NCI-H82 treated with DMSO at 0.1 percent for 48 hours (cell line): Measurements from ENCODE around the gene IFNB1.

Experiments used
- DNase-seq: peaks from one replicate; lab custom pipeline; 2025; ENCODE audit not compliant: unreplicated experiment; lab: John Stamatoyannopoulos, UW

The IFNB1 gene

DNA sequence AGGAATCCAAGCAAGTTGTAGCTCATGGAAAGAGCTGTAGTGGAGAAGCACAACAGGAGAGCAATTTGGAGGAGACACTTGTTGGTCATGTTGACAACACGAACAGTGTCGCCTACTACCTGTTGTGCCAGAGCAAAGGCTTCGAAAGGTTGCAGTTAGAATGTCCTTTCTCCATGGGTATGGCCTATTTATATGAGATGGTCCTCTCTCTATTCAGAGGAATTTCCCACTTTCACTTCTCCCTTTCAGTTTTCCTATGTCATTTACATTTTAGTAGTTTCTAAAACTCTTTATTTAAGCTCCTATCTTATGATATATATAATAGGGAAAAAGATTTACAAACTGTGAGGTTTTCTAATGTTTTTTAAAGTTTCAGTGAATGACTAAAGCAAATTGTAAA lies at the start of gene IFNB1:
TSS of gene IFNB1 (minus strand) at position 162 of the 400 bp plus-strand sequence. CDS start at position 89, 73 bp downstream.
- DNase-seq: no peak

DNA sequence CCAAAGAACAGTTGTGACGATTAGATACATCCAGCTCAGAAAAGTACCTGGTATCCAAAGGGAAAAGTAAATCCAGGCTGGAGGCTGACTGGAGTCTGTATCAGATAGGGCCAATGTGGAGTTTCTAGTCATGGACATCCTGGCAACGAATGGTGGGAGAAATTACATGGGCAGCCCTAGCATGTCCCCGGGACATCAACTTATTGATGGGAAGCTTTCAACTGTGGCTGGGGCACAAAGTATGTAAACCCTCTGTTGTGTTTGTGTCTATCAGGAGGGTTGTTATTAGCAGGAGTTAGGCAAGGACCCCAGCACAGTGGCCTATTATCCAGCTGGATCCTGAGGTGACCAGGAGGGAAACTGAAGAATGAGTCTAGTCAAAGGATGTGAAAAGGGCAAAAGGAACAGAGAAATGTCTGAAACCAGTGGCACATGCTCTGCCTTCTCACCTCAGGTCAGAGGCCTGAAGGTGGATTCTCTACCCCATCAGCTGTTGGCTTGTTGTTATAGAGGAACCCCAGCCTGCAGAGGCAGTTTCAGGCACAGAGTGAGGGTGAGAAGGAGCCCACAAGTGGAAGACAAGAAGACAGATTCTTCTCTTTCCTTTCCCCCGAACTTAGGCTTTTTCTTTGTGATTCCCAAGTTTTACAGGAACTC lies 44.0 kb upstream of the IFNB1 start:
- no peak for DNase-seq

DNA sequence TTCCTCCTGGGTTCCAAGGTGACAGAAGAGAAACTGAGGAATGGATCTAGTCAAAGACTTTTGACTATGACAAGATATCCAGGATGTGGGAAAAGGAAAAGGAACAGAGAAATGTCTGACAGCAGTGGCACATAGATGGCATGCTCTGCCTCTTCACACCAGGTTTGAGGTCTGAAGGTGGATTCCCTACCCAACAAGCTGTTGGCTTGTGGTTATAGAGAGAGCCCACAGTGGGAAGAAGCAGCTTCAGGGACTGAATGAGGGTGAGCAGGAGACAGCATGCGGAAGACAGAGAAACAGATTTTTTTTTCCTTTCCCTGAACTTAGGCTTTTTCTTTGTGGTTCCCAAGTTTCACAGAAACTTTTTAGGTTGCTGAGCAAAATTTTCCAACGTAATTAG lies 43.3 kb upstream of the IFNB1 start:
- no peak for DNase-seq

DNA sequence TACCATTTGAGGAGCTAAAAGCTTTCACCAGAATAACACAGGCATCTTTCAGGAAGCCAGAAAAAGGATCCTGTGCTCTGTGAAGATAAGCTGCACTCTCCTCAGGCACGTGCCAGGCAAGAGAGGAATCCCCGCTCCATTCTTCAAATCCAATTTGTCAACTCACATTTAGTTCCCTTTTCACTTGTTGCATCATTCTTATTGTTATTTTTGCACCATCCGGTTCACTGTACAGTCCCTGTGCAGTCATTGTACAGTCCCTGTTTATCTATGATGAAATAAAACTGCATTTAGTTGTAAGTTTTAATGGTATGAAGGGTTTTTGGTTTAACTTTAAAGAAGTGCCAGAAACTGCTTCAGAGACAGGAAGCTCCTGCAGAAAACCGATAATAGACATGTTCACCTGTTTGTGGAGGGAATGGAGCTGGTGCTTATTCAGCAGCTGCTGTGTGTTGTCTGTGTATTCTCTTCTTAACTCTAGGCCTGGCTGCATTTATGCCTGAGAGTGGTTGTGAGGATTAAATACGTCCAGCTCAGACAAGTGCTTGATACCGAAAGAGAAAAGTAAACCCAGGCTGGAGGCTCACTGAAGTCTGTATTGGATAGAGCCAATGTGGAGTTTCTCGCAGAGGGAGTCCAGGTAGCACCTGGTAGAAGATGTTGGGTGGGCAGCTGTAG lies 41.5 kb upstream of the IFNB1 start:
- DNase-seq: no peak

DNA sequence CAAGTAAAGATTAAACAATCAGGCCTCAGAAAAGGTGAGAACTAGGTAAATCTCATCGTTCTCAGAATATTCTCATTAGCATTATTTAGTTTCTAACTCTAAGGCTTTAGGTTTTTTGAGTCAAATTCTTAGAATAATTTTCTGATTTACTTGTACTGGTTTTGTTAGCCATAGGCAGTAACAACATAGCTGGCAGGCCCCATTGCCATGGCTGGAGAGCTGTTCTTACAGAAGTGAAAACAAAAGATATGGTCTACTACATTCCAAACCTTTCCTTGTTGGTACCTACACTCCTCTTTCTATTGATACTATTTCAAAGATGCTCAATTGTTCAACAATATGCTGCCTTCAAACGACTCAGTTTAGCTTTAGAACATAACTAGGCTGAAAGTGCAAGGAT lies 36.6 kb upstream of the IFNB1 start:
- DNase-seq: no peak

DNA sequence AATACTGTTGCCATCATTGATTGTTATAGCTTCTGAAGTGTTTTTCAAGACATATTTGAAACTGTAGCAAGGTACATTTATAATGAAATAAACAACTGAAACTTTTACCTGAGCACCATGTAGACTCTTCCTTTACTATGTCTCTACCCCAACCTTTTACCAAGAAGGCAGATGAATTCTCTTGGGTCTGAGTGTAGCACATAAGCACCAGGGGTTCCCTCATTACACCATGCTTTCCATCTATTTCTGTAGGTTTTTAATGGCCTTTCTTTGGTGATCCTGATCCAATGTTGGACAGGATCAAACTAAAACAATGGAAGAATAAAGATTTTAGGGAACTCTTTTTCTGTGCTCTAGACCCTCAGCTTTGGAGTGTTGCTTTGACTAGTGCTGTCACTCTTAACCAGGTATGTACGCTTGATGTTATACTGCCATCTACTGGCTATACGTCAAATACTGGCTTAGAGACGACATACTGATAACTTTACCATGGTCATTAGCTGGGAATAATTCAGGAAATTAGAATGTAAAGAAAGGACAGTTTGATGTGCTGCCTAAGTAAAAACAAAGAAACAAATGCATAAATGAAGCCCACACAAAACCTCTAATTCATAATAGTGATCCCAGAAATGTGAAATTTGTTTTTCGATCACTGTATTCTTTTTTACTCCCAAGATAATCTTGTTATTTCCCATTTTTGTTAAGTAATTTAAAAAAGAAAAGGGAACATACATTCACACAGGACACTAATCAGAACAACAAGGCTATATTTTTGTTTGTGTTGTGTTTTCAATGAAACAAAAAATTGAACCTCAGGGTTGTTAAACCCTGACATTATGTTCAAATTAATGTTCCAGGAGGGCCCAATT lies 33.2 kb upstream of the IFNB1 start:
- peak; percentile 20 for DNase-seq

DNA sequence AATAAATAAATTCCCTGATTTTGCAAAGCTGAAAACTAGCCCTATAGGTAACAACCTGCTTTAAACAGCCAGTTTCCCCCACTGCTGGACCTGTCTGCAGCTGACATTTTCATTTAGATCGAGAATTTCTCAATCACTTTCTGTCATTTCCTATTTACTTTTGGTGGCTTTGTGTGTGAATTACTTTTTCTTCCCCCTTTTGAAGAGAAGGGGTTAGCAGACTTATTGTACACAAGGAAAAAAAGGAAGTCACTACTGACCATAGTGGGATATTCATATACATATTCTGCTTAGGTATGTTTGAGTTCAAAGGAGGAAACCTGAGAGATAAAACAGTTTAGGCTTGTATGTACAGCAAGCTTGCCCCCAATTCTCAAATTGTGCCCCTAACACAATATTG lies 27.0 kb upstream of the IFNB1 start:
- no peak for DNase-seq

DNA sequence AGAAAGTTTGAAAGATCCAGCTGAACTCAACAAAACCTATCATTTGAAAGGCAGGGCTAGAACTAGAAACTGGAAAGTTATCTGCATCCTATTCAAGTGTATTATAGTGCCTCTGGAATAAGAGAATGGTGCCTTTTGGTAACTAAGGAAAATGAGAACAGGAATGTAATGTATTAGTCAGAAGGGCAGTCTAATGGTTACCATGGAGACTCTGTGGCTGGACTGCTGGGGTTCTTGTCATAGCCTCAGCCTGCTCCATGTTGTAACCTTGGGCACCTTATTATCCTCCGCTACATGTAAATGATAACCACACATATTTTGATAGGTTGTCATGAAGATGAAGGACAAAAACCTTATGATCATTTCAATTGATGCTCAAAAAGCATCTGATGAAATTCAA lies 24.6 kb upstream of the IFNB1 start:
- no peak for DNase-seq

DNA sequence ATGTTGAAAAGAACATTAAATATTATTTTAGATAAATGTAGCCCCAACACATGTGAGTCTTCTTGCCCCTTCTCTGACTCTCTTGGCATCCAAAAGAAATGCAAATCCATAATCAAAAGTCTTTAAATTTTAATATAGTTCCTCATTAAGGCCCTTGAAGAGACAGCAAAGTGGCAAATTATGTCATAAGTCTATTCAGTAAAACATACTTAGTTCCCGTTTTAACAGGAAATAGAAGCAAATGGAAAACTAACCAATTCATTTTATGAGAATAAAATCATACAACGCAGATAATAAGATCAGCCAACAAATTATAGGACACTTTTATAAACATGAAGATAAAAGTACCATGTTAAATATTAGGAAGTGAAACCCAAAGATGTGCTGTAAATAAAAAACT lies 20.1 kb upstream of the IFNB1 start:
- no peak for DNase-seq

DNA sequence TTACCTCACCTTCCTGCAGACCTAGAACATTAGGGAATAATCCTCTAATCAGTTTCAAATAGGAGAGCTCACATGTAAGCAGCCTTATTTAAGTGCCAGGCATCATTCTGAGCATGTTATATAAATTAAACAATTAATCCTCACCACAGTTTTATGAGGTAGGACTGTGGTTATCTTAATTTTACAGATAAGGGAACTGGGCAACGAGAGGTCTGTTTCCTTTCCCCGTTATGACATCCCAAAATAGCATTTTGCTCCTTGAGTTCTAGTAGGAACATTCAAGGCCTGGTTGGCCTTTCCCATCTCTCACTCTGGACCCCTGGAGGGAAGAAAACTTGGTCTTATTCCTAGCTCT lies 19.1 kb upstream of the IFNB1 start:
- DNase-seq: no peak

DNA sequence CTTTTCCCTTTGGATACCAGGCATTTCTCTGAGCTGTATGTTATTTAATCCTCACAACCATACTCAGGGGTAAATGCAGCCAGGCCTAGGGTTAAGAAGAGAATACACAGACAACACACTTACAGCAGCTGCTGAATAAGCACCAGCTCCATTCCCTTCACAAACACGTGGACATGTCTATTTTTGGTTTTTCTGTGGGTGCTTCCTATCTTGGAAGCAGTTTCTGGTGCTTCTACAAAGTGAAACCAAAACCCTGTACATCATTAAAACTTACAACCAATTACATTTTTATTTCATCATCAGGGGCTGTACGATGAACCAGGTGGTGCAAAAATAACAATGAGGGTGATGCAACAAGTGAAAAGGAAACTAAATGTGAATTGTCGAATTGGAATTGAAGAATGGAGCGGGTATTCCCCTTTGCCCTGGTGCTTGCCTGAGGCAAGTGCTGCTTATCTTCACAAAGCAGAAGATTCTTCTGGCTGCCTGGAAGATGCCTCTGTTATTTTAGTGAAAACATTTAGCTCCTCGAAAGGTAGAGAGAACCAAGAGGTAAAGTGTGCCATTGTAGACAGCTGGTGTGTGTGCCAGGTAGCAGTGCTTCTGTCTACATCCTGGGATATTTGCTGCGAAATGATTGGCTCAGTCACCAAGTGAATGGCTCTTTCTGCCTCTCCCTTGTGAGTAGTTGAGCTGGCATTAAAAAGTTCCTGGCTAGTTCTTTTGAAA lies 18.6 kb upstream of the IFNB1 start:
- no peak for DNase-seq

DNA sequence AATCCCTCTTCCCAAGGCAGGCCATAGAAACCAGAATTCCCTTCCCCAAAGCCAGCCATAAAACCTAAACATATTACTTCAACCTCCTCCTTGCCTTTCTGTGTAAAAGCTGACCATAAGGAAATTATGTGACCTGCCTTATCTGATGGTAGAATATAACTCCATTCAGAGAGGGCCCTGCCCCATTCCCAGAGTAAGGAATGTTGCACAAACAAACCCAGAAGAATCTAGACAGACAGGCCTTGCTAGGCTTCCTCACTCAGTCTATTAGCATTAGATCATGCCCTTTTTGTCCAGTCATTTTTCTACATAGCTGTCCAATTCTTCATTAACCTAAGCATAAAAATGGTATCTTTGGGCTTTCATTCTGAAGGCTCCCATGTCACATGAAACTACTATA lies 17.8 kb upstream of the IFNB1 start:
- DNase-seq: no peak

DNA sequence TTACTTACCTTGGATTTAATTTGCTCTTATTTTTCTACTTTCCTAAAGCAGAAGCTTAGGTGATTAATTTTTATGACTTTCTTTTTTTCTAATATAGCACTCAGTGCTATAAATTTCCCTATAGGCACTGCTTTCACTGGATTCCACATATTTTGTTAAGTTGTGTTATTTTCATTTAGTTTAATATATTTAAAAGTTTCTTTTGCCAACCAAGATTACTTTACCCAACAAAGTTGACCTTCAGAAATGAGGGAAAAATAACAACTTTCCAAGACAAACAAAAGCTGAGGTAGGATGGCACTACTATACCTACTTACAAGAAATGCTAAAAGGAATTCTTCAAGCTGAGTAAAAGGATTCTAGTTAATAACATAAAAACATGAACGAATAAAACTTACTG lies 8.8 kb upstream of the IFNB1 start:
- DNase-seq: no peak

DNA sequence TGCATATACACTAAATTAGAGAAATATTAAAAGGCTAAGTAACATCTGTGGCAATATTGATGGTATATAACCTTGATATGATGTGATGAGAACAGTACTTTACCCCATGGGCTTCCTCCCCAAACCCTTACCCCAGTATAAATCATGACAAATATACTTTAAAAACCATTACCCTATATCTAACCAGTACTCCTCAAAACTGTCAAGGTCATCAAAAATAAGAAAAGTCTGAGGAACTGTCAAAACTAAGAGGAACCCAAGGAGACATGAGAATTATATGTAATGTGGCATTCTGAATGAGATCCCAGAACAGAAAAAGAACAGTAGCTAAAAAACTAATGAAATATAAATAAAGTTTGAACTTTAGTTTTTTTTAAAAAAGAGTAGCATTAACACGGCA lies 7.3 kb upstream of the IFNB1 start:
- no peak for DNase-seq

DNA sequence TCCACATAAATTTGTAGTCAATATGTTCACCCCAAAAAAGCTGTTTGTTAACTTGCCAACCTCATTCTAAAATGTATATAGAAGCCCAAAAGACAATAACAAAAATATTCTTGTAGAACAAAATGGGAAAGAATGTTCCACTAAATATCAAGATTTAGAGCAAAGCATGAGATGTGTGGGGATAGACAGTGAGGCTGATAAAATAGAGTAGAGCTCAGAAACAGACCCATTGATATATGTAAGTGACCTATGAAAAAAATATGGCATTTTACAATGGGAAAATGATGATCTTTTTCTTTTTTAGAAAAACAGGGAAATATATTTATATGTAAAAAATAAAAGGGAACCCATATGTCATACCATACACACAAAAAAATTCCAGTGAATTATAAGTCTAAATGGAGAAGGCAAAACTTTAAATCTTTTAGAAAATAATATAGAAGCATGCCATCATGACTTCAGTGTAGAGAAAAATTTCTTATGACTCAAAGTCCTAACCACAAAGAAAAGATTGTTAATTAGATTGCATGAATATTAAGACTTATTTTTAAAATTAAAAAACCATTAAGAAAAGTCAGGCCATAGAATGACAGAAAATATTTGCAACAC lies 6.6 kb upstream of the IFNB1 start:
- DNase-seq: no peak

DNA sequence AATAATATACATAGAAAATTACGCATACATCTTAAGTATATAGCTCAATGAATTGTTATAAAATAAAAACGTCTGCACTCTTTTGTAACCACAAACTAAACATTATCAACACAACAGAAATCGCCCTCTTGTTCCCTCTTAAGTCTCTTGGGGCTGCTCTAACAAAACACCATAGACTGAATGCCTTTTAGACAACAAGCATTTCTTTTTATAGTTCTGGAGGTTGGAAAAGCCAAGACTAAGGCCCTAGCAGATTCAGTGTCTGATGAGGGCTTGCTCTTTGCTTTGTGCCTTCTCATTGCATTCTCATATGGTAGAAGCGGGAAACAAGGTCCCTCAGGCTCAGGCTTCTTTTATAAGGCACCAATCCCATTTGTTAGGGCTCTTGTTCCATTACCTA lies 4.9 kb upstream of the IFNB1 start:
- DNase-seq: no peak

DNA sequence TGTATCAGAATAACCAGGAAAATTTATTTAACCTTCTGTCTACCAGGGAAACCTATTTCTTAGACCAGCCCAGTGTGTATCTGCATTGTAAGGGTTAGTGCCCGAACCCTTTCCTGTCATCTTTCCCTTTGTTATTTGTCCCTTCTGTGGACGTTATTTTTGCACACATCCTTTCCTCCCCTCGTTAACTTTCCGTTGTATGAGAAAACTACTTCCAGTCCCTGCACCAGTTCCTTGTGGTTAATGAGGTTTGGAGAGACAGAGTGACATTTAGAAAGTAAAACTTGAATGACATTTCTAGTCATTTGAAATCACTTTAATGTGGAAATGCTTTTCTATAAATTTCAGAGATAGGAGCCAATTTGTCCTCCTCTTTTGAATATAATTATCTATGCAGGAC lies 4.3 kb upstream of the IFNB1 start:
- no peak for DNase-seq

DNA sequence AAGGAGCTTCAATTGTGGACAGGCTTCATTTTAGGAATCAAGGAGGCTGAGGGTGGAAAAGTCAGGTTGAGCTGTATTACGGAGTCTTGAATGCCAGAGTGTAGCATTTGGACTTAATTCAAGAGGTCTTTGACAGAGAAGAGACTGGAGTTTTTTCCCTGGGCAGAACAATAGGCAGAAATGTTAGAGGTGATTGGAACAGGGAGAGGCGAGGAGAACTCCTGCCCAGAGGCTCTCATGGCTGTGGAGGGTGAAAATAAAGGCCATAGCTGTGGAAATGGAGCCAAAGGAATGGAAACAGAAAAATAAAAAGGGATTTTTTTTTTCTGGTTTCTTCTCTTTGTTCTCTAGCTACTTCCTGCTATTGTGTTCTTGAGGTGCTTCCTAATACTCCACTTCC lies 3.7 kb upstream of the IFNB1 start:
- no peak for DNase-seq

DNA sequence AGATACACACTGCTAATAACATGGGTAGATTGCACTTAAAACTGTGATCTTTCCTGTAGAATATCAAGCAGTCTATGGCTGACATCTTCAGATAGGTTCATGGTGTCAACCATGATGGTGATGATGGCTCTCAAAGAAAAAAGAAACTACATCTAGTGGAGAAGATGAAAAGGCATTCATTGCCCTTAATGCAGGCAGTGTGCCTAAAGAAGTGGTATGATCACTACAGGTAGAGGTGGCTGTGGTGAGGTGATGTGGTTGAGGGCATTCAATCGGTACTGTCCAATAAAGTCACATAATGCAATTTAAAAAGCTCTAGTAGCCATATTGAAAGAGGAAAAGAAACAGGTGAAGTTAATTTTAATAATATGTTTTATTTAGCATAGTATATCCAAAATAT lies 3.1 kb upstream of the IFNB1 start:
- no peak for DNase-seq

DNA sequence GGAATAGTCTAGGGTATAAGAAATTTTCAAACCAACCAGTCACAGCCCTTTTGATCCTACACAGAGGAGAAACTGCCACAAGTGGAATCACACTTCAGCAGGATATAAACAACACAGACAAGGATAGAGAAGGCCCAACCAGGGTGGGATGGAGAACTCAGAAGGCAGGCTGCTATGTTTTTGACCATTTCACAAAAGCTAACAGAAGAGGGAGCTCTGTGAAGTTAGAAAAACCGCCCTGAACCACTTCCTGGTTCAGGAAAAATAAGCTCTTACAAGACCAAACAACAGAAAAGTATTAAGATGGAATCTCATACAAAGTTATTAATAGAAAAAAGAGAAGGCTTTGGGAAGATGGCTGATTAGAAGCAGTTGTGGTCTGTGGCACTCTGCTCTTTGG lies 960 bp upstream of the IFNB1 start:
- no peak for DNase-seq

DNA sequence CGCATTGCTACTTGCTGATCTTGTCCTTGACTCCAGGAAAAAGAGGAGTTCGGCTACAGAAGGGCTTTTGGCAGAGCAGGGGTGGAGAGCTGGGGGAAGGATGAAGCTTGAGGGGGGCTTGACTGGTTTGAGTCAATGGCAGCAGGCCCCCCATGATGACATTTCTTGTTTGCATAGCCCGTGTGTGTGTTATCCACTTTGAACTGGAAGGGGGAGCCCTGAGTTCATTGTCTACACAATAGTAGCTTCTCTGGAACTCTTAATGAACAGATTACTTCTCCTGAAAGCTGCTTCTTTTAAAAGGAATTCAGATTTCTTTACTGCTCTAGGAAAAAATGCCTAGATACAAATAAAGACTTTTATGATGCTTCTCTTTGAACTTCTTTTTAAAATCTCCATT lies 2.3 kb downstream of the IFNB1 start:
- no peak for DNase-seq
